CD14-positive monocyte (primary cell): ENCODE data around the gene PAX7. TPM values are rescaled to one million over a fixed set of nuclear protein-coding genes. Genes with fewer than 3 reads are reported as not detected.

Experiments used
- DNase-seq, 3 donors: peaks; one replicate each; pipeline ENCODE4 v3.0.0-alpha.2; 2011 to 2022
- H2AFZ ChIP-seq: 2 replicates; pipeline ENCODE4 v1.6.0; 2012; ENCODE audit warnings: mild to moderate bottlenecking, low read depth, low read length, inconsistent platforms; ENCODE audit not compliant: insufficient read depth, poor library complexity, severe bottlenecking
- H3K27ac ChIP-seq, 2 donors: 1 replicate in 1 of 2; 2 replicates in 1 of 2; pipeline ENCODE4 v1.5.1; 2012 to 2013; ENCODE audit warnings: low read length in 2 of 2, control low read depth in 1 of 2, inconsistent platforms in 1 of 2, low read depth in 1 of 2, mild to moderate bottlenecking in 1 of 2
- H3K27me3 ChIP-seq, 2 donors: one replicate each; pipeline versions ENCODE4 v1.6.0 to v1.6.1; 2011 to 2013; ENCODE audit warnings: low read length in 2 of 2; ENCODE audit not compliant: control insufficient read depth in 2 of 2, insufficient read depth in 2 of 2
- H3K36me3 ChIP-seq, 2 donors: replicated peaks in 1 of 2; 1 replicate in 1 of 2; 2 replicates in 1 of 2; pipeline versions ENCODE4 v1.5.1 to v1.6.1; 2012 to 2013; ENCODE audit warnings: low read length in 2 of 2, control low read depth in 1 of 2, inconsistent platforms in 1 of 2, mild to moderate bottlenecking in 1 of 2; ENCODE audit not compliant: insufficient read depth in 2 of 2, control insufficient read depth in 1 of 2
- H3K4me1 ChIP-seq, 2 donors: 1 replicate in 1 of 2; 2 replicates in 1 of 2; pipeline versions ENCODE4 v1.5.1 to v1.6.1; 2012 to 2013; ENCODE audit warnings: low read length in 2 of 2, control low read depth in 1 of 2, inconsistent platforms in 1 of 2, mild to moderate bottlenecking in 1 of 2, moderate library complexity in 1 of 2; ENCODE audit not compliant: insufficient read depth in 2 of 2, control insufficient read depth in 1 of 2
- H3K4me2 ChIP-seq: replicated peaks from 2 replicates; pipeline ENCODE3; 2012; ENCODE audit warnings: low read length, moderate library complexity, mild to moderate bottlenecking; ENCODE audit not compliant: poor library complexity, severe bottlenecking; ENCODE audit errors: extremely low read depth
- H3K4me3 ChIP-seq, 3 experiments: fragments of 200-600 bp in 1 of 3; sonication (generic) in 1 of 3; replicated peaks in 1 of 3; 1 replicate in 2 of 3; 2 replicates in 1 of 3; pipeline ENCODE4 v1.5.1; 2011 to 2013; ENCODE audit warnings: low read length in 3 of 3, mild to moderate bottlenecking in 3 of 3, control low read depth in 2 of 3, low read depth in 2 of 3, inconsistent platforms in 1 of 3, moderate library complexity in 1 of 3
- H3K79me2 ChIP-seq: 2 replicates; pipeline ENCODE4 v1.6.0; 2012; ENCODE audit warnings: mild to moderate bottlenecking, control low read depth, inconsistent platforms, low read length, moderate library complexity; ENCODE audit not compliant: insufficient read depth
- H3K9ac ChIP-seq: 2 replicates; pipeline ENCODE4 v1.6.0; 2017; ENCODE audit warnings: low read length, mild to moderate bottlenecking; ENCODE audit not compliant: insufficient read depth, poor library complexity, severe bottlenecking
- H3K9me3 ChIP-seq, 2 donors: replicated peaks in 1 of 2; 1 replicate in 1 of 2; 2 replicates in 1 of 2; pipeline versions ENCODE4 v1.5.1 to v1.6.1; 2012 to 2013; ENCODE audit warnings: low read length in 2 of 2, control low read depth in 1 of 2; ENCODE audit not compliant: control insufficient read depth in 1 of 2, insufficient read depth in 1 of 2
- H4K20me1 ChIP-seq: 2 replicates; pipeline ENCODE4 v1.6.0; 2012; ENCODE audit warnings: mild to moderate bottlenecking, low read length, control low read depth, moderate library complexity; ENCODE audit not compliant: insufficient read depth
- H3K27ac Mint-ChIP-seq, 7 donors: one replicate each; pipeline ENCODE4 v1.8.0; 2020; ENCODE audit warnings: mild to moderate bottlenecking in 7 of 7, mixed read lengths in 7 of 7, moderate library complexity in 6 of 7, inconsistent platforms in 2 of 7
- H3K27me3 Mint-ChIP-seq, 3 donors: one replicate each; pipeline ENCODE4 v1.8.0; 2021 to 2022; ENCODE audit warnings: low read depth in 3 of 3, mild to moderate bottlenecking in 3 of 3, mixed read lengths in 3 of 3, moderate library complexity in 3 of 3, inconsistent platforms in 1 of 3
- H3K36me3 Mint-ChIP-seq, 2 donors: one replicate each; pipeline ENCODE4 v1.8.0; 2020; ENCODE audit warnings: mixed read lengths in 2 of 2, inconsistent platforms in 1 of 2, mild to moderate bottlenecking in 1 of 2
- H3K4me1 Mint-ChIP-seq: one replicate; pipeline ENCODE4 v1.8.0; 2020; ENCODE audit warnings: mild to moderate bottlenecking, mixed read lengths
- H3K4me3 Mint-ChIP-seq, 2 donors: one replicate each; pipeline ENCODE4 v1.8.0; 2020; ENCODE audit warnings: mild to moderate bottlenecking in 2 of 2, mixed read lengths in 2 of 2, moderate library complexity in 1 of 2
- H3K9me3 Mint-ChIP-seq, 7 donors: one replicate each; pipeline ENCODE4 v1.8.0; 2020 to 2022; ENCODE audit warnings: mixed read lengths in 7 of 7, mild to moderate bottlenecking in 6 of 7, moderate library complexity in 6 of 7, inconsistent platforms in 2 of 7
- CTCF ChIP-seq: fragments of 200-600 bp; IDR thresholded peaks from one replicate; pipeline ENCODE4 v1.8.0; 2022; ENCODE audit warnings: antibody characterized with exemption, mild to moderate bottlenecking
- WGBS: methylation state at CpG from one replicate; pipeline ENCODE4 v1.1.5; 2013; ENCODE audit warnings: missing lambda C conversion rate; ENCODE audit not compliant: insufficient coverage; 5-methylcytosine and 5-hydroxymethylcytosine counted together
- intact Hi-C, 2 donors: fragments of 100-400 bp; cut with micrococcal nuclease; formaldehyde crosslinking; loops; one replicate each; pipeline versions ENCODE4 v1.15.0 to v1.15.1; 2023
- polyA plus RNA-seq, 3 donors: library from polyadenylated mRNA; depleted of rRNA in 1 of 3; unstranded in 2 of 3; stranded (reverse) in 1 of 3; fragments of 300-500 nt in 2 of 3; fragments of >200 nt in 1 of 3; fragmentation: Illumina TruSeq in 2 of 3; gene quantifications; 1 replicate in 2 of 3; 2 replicates in 1 of 3; pipeline ENCODE4 v1.2.3, GENCODE V29; 2012 to 2021

The PAX7 gene
- polyA plus RNA-seq, 3 donors: not detected

- intact Hi-C loops: no loop called here
- no peak overlapping the region for H2AFZ ChIP-seq
- peaks cover 5 to 9% (median 9%) of the 10 kb centered on the region in 3 donors for H3K27me3 Mint-ChIP-seq
- no peaks in the 10 kb centered on the region for H3K79me2 ChIP-seq
- no peak overlapping the region for H3K4me3 ChIP-seq
- H3K27me3 ChIP-seq: no peaks in the 10 kb centered on the region
- no peak overlapping the region for H3K27ac Mint-ChIP-seq
- no peak for DNase-seq
- no peak overlapping the region for H3K27ac ChIP-seq
- H3K9ac ChIP-seq: no peak overlapping the region
- no peaks in the 10 kb centered on the region for H3K4me1 Mint-ChIP-seq
- H3K36me3 ChIP-seq: no peaks in the 10 kb centered on the region
- H3K9me3 Mint-ChIP-seq: peaks cover 0 to 3% (median 0%) of the 10 kb centered on the region in 7 donors
- H3K4me2 ChIP-seq: no peak overlapping the region
- H3K9me3 ChIP-seq: no peaks in the 10 kb centered on the region
- no peaks in the 10 kb centered on the region for H4K20me1 ChIP-seq
- H3K36me3 Mint-ChIP-seq: no peaks in the 10 kb centered on the region
- no peak for TF ChIP-seq CTCF
- 87% methylated on average over 13 of the region's 15 CpGs for WGBS
- no peak overlapping the region for H3K4me3 Mint-ChIP-seq
- H3K4me1 ChIP-seq: no peaks in the 10 kb centered on the region
Observed at GRCh38 chr1:18739897-18740296, 109.3 kb downstream of the PAX7 start.

DNA sequence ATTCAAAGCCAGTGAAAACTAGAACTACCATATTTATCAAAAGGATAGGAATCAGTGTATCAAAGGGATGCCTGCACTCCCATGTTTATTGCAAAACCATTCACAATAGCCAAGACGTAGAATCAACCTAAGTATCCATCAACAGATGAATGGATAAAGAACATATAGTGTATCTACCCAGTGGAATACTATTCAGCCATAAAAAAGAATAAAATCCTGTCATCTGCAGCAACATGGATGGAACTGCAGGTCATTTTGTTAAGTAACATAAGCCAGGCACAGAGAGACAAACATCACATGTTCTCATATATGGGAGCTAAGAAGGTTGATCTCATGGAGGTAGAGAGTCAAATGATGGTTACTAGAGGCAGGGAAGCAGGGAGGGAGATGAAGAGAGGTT lies 110.0 kb downstream of the PAX7 start:
- Histone ChIP-seq H3K4me3 (no peak overlapping the region), H3K4me1 (no peaks in the 10 kb centered on the region), H4K20me1 (no peaks in the 10 kb centered on the region), H2AFZ (no peak overlapping the region), H3K27me3 (no peaks in the 10 kb centered on the region), H3K9ac (no peak overlapping the region), H3K27ac (no peak overlapping the region), H3K79me2 (no peaks in the 10 kb centered on the region), H3K4me2 (no peak overlapping the region), H3K36me3 (no peaks in the 10 kb centered on the region), H3K9me3 (no peaks in the 10 kb centered on the region)
- H3K27ac Mint-ChIP-seq: no peak overlapping the region
- intact Hi-C loops: no loop called here
- peaks cover 0 to 3% (median 0%) of the 10 kb centered on the region in 7 donors for H3K9me3 Mint-ChIP-seq
- no peaks in the 10 kb centered on the region for H3K36me3 Mint-ChIP-seq
- no peak for TF ChIP-seq CTCF
- H3K4me3 Mint-ChIP-seq: no peak overlapping the region
- H3K27me3 Mint-ChIP-seq: peaks cover 5 to 9% (median 8%) of the 10 kb centered on the region in 3 donors
- DNase-seq: no peak
- WGBS: no CpG with 5 or more reads among the region's 1 CpG
- no peaks in the 10 kb centered on the region for H3K4me1 Mint-ChIP-seq
